NCI-H2227 (cell line): ENCODE data around the gene ALOXE3.

ENCODE experiments used
- DNase-seq: peaks from one replicate; lab custom pipeline; 2025; ENCODE audit not compliant: unreplicated experiment; lab: John Stamatoyannopoulos, UW

ALOXE3 gene

GRCh38 chr17:8055851-8056231 lies 62.5 kb downstream of the ALOXE3 start:
- no peak for DNase-seq

- no peak for DNase-seq
Measured at GRCh38 chr17:8053600-8053999, 64.7 kb downstream of the ALOXE3 start.

DNA sequence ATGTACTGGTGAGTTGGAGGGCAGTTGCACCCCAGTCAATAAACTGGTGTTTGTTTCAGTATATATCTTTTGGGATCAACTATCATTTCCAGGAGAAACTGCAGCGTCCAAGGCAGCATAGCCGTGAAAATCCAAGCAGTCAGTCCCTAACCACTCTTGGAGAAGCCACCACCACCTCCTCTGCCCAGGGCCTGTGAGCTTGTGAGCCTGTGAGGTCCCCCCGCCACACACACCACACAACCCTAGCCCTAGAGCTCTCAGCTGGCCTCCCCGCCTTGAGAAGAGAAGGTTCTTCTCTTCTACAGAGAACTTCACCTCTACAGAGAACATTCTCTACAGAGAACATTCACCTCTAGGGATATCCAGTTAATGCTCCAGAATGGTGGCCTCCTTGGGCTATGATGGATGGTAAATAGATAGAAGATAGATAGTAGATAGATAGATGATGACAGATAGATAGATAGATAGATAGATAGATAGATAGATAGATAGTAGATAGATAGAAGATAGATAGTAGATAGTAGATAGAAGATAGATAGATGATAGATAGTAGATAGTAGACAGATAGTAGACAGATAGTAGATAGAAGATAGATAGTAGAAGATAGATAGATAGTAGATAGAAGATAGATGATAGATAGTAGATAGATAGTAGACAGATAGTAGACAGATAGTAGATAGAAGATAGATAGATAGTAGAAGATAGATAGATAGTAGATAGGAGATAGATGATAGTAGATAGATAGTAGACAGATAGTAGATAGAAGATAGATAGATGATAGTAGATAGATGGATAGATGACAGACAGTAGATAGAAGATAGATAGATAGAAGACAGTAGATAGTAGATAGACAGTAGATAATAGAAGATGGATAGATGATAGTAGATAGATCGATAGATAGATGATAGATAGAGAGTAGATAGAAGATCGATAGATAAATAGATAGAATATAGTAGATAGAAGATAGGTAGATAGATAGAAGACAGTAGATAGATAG lies 65.8 kb downstream of the ALOXE3 start:
- DNase-seq: no peak

GRCh38 chr17:8051831-8052230 lies 66.5 kb downstream of the ALOXE3 start:
- no peak for DNase-seq

GRCh38 chr17:8048736-8049135 lies 69.6 kb downstream of the ALOXE3 start:
- no peak for DNase-seq

DNA sequence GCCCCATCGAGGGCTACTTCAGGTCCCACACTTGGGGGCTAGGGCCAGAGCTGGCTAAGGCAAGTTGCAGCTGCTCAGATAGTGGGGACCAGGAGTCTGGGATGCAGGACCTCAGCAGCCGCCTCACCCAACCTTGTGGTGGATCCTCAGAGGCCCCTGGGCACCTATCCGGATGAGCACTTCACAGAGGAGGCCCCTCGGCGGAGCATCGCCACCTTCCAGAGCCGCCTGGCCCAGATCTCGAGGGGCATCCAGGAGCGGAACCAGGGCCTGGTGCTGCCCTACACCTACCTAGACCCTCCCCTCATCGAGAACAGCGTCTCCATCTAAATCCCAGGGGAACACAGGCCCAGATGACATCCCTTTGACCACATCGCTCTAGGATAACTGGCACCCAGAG lies 70.1 kb downstream of the ALOXE3 start:
- no peak for DNase-seq

DNA sequence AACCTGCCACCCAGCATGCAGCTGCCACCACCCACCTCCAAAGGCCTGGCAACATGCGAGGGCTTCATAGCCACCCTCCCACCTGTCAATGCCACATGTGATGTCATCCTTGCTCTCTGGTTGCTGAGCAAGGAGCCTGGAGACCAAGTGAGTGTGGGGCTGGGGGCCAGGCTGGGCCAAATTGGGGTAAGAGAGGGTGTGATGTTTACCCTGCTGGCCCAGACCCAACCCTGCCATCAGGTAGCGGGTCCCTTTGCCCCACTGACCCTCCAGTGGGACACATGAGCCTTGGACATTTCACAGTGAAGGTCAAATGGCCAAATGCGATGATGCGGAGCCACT lies 70.6 kb downstream of the ALOXE3 start:
- DNase-seq: no peak

DNA sequence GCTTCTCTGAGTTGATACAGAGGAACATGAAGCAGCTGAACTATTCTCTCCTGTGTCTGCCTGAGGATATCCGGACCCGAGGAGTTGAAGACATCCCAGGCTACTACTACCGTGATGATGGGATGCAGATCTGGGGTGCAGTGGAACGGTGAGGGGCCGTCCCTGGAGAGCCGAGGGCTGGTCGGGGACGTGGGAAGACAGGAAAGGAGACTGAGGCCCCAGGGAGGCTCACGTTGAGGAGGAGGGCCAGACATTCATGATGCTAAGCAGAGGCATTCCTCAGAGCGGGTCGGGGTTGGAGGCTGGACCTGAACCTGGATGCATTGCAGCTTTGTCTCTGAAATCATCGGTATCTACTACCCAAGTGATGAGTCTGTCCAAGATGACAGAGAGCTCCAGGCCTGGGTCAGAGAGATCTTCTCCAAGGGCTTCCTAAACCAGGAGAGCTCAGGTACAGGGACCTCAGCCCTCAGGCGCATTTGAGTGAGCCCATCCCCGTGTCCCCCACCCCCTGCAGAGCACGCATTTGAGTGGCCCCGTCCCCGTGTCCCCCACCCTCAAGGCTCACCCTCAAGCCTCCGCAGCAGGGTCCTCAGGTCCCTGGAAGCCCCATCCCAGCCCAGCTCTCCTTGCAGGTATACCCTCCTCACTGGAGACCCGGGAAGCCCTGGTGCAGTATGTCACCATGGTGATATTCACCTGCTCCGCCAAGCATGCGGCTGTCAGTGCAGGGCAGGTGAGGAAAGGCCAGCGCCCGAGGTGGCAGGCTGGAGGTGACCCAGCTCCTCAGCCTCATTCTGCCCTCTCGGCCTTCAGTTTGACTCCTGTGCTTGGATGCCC lies 71.2 kb downstream of the ALOXE3 start:
- DNase-seq: no peak

DNA sequence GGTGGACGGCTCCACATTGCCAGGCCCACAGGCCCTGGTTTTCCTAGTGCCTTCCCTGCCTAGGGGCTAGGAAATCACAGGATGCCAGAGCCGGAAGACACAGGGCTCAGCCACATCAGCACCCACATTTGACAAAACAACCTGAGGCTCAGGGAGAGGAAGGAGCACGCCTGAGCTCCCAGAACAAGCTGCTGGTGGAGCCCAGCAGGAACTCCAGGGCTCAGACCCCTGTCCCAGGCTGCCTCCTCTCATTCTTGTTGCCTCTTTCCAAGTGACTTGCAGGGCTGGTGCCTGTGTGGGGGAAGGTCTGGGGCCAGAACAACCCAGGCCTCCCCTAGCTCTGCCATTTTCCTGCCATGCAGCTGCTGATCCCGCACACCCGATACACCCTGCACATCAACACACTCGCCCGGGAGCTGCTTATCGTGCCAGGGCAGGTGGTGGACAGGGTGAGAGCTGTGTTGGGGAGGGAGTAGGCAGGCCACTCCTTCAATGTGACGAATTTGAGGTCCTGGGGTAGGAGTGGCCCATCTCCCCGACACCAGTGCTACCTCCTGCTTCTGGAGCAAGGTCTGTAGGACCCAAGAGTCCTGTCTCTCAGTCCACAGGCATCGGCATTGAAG lies 71.9 kb downstream of the ALOXE3 start:
- no peak for DNase-seq
